GM23248 (cell line): ENCODE measurements around the gene GRIN1. TPM values are rescaled to one million over a fixed set of nuclear protein-coding genes. Genes with fewer than 3 reads are reported as not detected.

Experiments
- DNase-seq: peaks from one replicate; pipeline ENCODE4 v3.0.0-alpha.2; 2015
- H2AFZ ChIP-seq: fragments of 200-600 bp; sonication (generic); 2 replicates; pipeline ENCODE4 v1.6.1; 2016; ENCODE audit warnings: antibody characterized with exemption
- H3F3A ChIP-seq: fragments of 200-600 bp; sonication (generic); 2 replicates; pipeline ENCODE4 v1.6.1; 2016; ENCODE audit warnings: mild to moderate bottlenecking, antibody characterized with exemption, mixed run types; ENCODE audit not compliant: insufficient read depth
- H3K27ac ChIP-seq: fragments of 200-600 bp; sonication (generic); 2 replicates; pipeline ENCODE4 v1.5.1; 2016; ENCODE audit warnings: mild to moderate bottlenecking
- H3K27me3 ChIP-seq: fragments of 200-600 bp; sonication (generic); replicated peaks from 2 replicates; pipeline ENCODE4 v1.6.1; 2016; ENCODE audit warnings: mild to moderate bottlenecking; ENCODE audit not compliant: insufficient read depth
- H3K36me3 ChIP-seq: fragments of 200-600 bp; sonication (generic); 2 replicates; pipeline ENCODE4 v1.6.1; 2016; ENCODE audit warnings: low read depth, mild to moderate bottlenecking
- H3K4me1 ChIP-seq: fragments of 200-600 bp; sonication (generic); 2 replicates; pipeline ENCODE4 v1.6.1; 2016; ENCODE audit warnings: mild to moderate bottlenecking; ENCODE audit not compliant: insufficient read depth
- H3K4me2 ChIP-seq: fragments of 200-600 bp; sonication (generic); one replicate; pipeline ENCODE4 v1.6.1; 2016; ENCODE audit warnings: mild to moderate bottlenecking; ENCODE audit not compliant: unreplicated experiment
- H3K4me3 ChIP-seq: fragments of 200-600 bp; sonication (generic); 2 replicates; pipeline ENCODE4 v1.5.1; 2016; ENCODE audit warnings: mild to moderate bottlenecking
- H3K79me2 ChIP-seq: fragments of 200-600 bp; sonication (generic); 2 replicates; pipeline ENCODE4 v1.6.1; 2016; ENCODE audit warnings: mild to moderate bottlenecking; ENCODE audit not compliant: insufficient read depth
- H3K9ac ChIP-seq: fragments of 200-600 bp; sonication (generic); 2 replicates; pipeline ENCODE4 v1.6.1; 2016; ENCODE audit warnings: mild to moderate bottlenecking
- H3K9me2 ChIP-seq: fragments of 200-600 bp; sonication (generic); 2 replicates; pipeline ENCODE4 v1.6.1; 2016; ENCODE audit warnings: mixed run types, mild to moderate bottlenecking, moderate library complexity; ENCODE audit not compliant: insufficient read depth
- H3K9me3 ChIP-seq: fragments of 200-600 bp; sonication (generic); one replicate; pipeline ENCODE4 v1.6.1; 2017; ENCODE audit warnings: low read depth
- H4K20me1 ChIP-seq: fragments of 200-600 bp; sonication (generic); 2 replicates; pipeline ENCODE4 v1.6.0; 2016; ENCODE audit not compliant: insufficient read depth
- EZH2 ChIP-seq: fragments of 200-600 bp; sonication (generic); IDR thresholded peaks from 2 replicates; pipeline ENCODE4 v1.6.1; 2018; ENCODE audit warnings: antibody characterized with exemption, mild to moderate bottlenecking; ENCODE audit not compliant: insufficient read depth, poor library complexity, severe bottlenecking
- EZH2phosphoT487 ChIP-seq: fragments of 200-600 bp; sonication (generic); IDR thresholded peaks from 2 replicates; pipeline ENCODE4 v1.6.1; 2018; ENCODE audit warnings: antibody characterized with exemption, moderate library complexity, mild to moderate bottlenecking, low read depth; ENCODE audit not compliant: insufficient read depth
- WGBS, 2 experiments: methylation state at CpG; one replicate each; pipeline ENCODE4 v1.1.6; 2015 to 2017; ENCODE audit warnings: low lambda C conversion rate in 2 of 2, low coverage in 1 of 2; ENCODE audit errors: missing lambda C conversion rate in 2 of 2; 5-methylcytosine and 5-hydroxymethylcytosine counted together
- in situ Hi-C: fragments of 300-500 bp; cut with MboI; formaldehyde crosslinking; loops from 2 replicates; pipeline ENCODE4 v1.15.0; 2020
- polyA plus RNA-seq: library from polyadenylated mRNA; unstranded; fragments of >200 nt; fragmentation: Nextera tagmentation; extraction: Ambion mirVana; gene quantifications from 2 replicates; pipeline ENCODE4 v1.2.1, GENCODE V29; 2016
- total RNA-seq: library from RNA; depleted of rRNA; stranded (reverse); fragments of >200 nt; shearing (Covaris generic); gene quantifications from 2 replicates; pipeline ENCODE4 v1.2.3, GENCODE V29; 2014

The GRIN1 gene
- total and polyA plus RNA-seq, 2 experiments from 2014 or later: 0.76 TPM; not detected in 1

- Histone ChIP-seq H3K9me3 (no peaks in the 10 kb centered on the region), H2AFZ (no peak overlapping the region), H3K79me2 (peaks cover 10% of the 10 kb centered on the region), H3F3A (no peaks in the 10 kb centered on the region), H3K9me2 (no peaks in the 10 kb centered on the region), H3K4me3 (no peak overlapping the region), H4K20me1 (no peaks in the 10 kb centered on the region), H3K4me1 (peaks cover 2% of the 10 kb centered on the region), H3K36me3 (no peaks in the 10 kb centered on the region), H3K4me2 (no peak overlapping the region), H3K27ac (no peak overlapping the region), H3K9ac (no peak overlapping the region), H3K27me3 (no peaks in the 10 kb centered on the region)
- no peak for TF ChIP-seq EZH2
- no peak for TF ChIP-seq EZH2phosphoT487
- in situ Hi-C loops: loop anchor here (10.0 kb wide), 1 partner anchor 87 kb away; no protein-coding TSS in a partner anchor
- no peak for DNase-seq
- WGBS, 2 experiments: 79 to 84% methylated on average over 11 to 13 of the region's 13 CpGs
Observed at GRCh38 chr9:137211532-137211931, 72.6 kb downstream of the GRIN1 start.

- Histone ChIP-seq H3K4me3 (no peak overlapping the region), H3K4me1 (peaks cover 8% of the 10 kb centered on the region; the same call in 1 of the 2 replicates), H3K36me3 (no peaks in the 10 kb centered on the region), H3K27ac (no peak overlapping the region), H3K9me2 (no peaks in the 10 kb centered on the region), H3K9ac (no peak overlapping the region), H3K4me2 (no peak overlapping the region), H4K20me1 (no peaks in the 10 kb centered on the region), H3K79me2 (peaks cover under 1% of the 10 kb centered on the region; the same call in 1 of the 2 replicates), H3K9me3 (no peaks in the 10 kb centered on the region), H3K27me3 (no peaks in the 10 kb centered on the region), H3F3A (no peaks in the 10 kb centered on the region), H2AFZ (no peak overlapping the region)
- WGBS, 2 experiments: 85 to 87% methylated on average over 20 to 21 of the region's 21 CpGs
- in situ Hi-C loops: loop anchor here (10.0 kb wide), 1 partner anchor 88 kb away; no protein-coding TSS in a partner anchor
- TF ChIP-seq EZH2 (no peak), EZH2phosphoT487 (no peak)
- DNase-seq: no peak
Observed at GRCh38 chr9:137212520-137212919, 73.6 kb downstream of the GRIN1 start.

- Histone ChIP-seq H3K27ac (no peak overlapping the region), H3F3A (no peaks in the 10 kb centered on the region), H3K4me2 (no peak overlapping the region), H4K20me1 (no peaks in the 10 kb centered on the region), H2AFZ (no peak overlapping the region), H3K36me3 (no peaks in the 10 kb centered on the region), H3K9me2 (no peaks in the 10 kb centered on the region), H3K9ac (no peak overlapping the region), H3K79me2 (no peaks in the 10 kb centered on the region), H3K4me1 (peaks cover 8% of the 10 kb centered on the region; the same call in 1 of the 2 replicates), H3K4me3 (no peak overlapping the region), H3K9me3 (no peaks in the 10 kb centered on the region), H3K27me3 (no peaks in the 10 kb centered on the region)
- in situ Hi-C loops: loop anchor here (10.0 kb wide), 1 partner anchor 89 kb away; no protein-coding TSS in a partner anchor
- peak; percentile 42 for DNase-seq
- 84 to 89% methylated on average over 48 to 49 of the region's 49 CpGs for WGBS, 2 experiments
- TF ChIP-seq EZH2 (no peak), EZH2phosphoT487 (no peak)
Observed at GRCh38 chr9:137213160-137214060, 74.5 kb downstream of the GRIN1 start.

- Histone ChIP-seq H3K9ac (no peak overlapping the region), H3K36me3 (no peaks in the 10 kb centered on the region), H2AFZ (no peak overlapping the region), H3K4me3 (no peak overlapping the region), H3K79me2 (no peaks in the 10 kb centered on the region), H3K4me2 (no peak overlapping the region), H3K9me2 (no peaks in the 10 kb centered on the region), H3K9me3 (no peaks in the 10 kb centered on the region), H3K4me1 (peaks cover 13% of the 10 kb centered on the region), H3F3A (no peaks in the 10 kb centered on the region), H3K27me3 (no peaks in the 10 kb centered on the region), H4K20me1 (no peaks in the 10 kb centered on the region), H3K27ac (no peak overlapping the region)
- no peak for DNase-seq
- TF ChIP-seq EZH2phosphoT487 (no peak), EZH2 (no peak)
- in situ Hi-C loops: loop anchor here (10.0 kb wide), 1 partner anchor 90 kb away; no protein-coding TSS in a partner anchor
- WGBS, 2 experiments: 84 to 92% methylated on average over 12 to 19 of the region's 19 CpGs
Observed at GRCh38 chr9:137214620-137215019, 75.7 kb downstream of the GRIN1 start.
